Astrocyte of the spinal cord (primary cell): ENCODE data around the gene KRT23.

Experiments
- DNase-seq: peaks from one replicate; pipeline ENCODE4 v3.0.0; 2011; ENCODE audit warnings: low read depth, low spot score
- H3K4me3 ChIP-seq: 2 replicates; pipeline ENCODE4 v1.5.1; 2011; ENCODE audit warnings: low read depth, mild to moderate bottlenecking, low read length, moderate library complexity
- in situ Hi-C: cut with HindIII; loops from 2 replicates; pipeline ENCODE4 v1.10.0; 2017; ENCODE audit warnings: low sequenced_read_pairs
- TF ChIP-seq, protein P1 (sequence below): IDR thresholded peaks from 2 replicates; pipeline ENCODE4 v1.5.1; 2012; ENCODE audit warnings: low read depth, mild to moderate bottlenecking, low read length, inconsistent platforms

The KRT23 gene, protein sequence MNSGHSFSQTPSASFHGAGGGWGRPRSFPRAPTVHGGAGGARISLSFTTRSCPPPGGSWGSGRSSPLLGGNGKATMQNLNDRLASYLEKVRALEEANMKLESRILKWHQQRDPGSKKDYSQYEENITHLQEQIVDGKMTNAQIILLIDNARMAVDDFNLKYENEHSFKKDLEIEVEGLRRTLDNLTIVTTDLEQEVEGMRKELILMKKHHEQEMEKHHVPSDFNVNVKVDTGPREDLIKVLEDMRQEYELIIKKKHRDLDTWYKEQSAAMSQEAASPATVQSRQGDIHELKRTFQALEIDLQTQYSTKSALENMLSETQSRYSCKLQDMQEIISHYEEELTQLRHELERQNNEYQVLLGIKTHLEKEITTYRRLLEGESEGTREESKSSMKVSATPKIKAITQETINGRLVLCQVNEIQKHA

DNA sequence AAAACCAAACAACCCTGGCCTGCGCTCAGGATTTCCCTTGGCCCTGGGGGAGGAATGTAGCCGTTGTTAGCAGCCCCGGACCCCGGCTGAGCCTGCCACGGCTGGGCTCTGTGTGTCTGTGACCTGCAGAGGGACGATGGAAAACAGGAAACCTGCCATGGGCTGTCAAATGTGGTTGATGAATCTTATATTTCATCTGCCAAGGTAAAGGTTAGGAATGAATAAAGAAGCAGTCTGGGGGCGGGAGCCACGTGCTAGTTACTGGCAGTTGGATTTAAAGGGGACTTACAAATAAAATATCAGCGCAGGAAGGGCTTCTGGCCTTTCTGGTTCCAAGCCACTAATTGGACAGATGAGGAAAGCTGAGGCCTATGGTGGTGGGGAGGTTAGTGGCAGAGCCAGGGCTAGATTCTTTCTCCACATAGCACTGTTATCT, at the start of gene KRT23:
Gene KRT23 (minus strand): TSS at position 263 of the 436 bp plus-strand sequence. CDS start 1,043 bp downstream, outside the sequence.
- in situ Hi-C loops: no loop called here
- TF ChIP-seq, protein P1, sequence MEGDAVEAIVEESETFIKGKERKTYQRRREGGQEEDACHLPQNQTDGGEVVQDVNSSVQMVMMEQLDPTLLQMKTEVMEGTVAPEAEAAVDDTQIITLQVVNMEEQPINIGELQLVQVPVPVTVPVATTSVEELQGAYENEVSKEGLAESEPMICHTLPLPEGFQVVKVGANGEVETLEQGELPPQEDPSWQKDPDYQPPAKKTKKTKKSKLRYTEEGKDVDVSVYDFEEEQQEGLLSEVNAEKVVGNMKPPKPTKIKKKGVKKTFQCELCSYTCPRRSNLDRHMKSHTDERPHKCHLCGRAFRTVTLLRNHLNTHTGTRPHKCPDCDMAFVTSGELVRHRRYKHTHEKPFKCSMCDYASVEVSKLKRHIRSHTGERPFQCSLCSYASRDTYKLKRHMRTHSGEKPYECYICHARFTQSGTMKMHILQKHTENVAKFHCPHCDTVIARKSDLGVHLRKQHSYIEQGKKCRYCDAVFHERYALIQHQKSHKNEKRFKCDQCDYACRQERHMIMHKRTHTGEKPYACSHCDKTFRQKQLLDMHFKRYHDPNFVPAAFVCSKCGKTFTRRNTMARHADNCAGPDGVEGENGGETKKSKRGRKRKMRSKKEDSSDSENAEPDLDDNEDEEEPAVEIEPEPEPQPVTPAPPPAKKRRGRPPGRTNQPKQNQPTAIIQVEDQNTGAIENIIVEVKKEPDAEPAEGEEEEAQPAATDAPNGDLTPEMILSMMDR: no peak
- H3K4me3 ChIP-seq: no peak within 1 kb of the TSS
- DNase-seq: no peak

DNA sequence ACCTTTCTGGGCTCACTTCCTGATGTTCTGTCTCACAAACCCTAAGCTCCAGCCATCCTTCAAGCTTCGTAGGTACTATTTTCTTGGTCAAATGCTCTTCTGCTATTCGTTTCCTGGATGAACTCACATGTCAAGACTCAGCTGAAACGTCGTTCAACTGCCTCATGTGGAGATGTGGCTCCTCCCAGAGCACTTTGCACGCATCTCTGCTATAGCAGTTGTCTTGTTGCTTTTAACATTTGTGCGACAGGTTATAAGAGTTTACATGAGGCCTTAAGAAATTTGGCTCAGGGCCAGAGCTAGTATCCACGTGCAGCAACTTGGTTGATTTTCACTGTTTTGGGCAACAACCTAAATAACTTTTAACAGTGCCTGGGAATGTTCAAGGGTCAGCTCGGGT, 49.5 kb upstream of the KRT23 start:
- H3K4me3 ChIP-seq: no peak overlapping the region
- DNase-seq: no peak
- in situ Hi-C loops: no loop called here
- TF ChIP-seq, protein P1: no peak

DNA sequence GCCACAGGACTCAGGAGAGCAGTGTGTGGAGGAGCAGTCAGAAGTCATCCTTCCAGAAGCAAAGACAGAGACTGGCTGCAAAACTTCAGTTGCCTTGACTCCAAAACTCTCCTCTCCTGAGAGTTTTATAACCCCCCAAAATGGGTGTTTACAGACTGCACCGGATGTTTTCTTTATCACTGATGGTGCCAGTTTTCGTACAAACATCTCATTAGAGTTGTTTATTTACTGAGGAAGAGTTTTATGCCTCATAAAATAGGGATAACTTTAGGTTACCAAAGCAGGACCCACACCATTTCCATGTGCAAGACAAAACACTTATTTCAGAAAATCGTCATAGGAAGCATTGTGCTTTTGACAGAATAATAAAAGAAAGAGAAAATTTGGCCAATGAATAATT, 46.8 kb upstream of the KRT23 start, which contains the start of gene KRT40:
Gene KRT40 (minus strand): TSS at position 101 of the 400 bp plus-strand sequence. CDS start 53 bp downstream, at position 48.
- H3K4me3 ChIP-seq: no peak within 1 kb of the TSS
- TF ChIP-seq, protein P1: no peak
- DNase-seq: no peak
- in situ Hi-C loops: no loop called here

DNA sequence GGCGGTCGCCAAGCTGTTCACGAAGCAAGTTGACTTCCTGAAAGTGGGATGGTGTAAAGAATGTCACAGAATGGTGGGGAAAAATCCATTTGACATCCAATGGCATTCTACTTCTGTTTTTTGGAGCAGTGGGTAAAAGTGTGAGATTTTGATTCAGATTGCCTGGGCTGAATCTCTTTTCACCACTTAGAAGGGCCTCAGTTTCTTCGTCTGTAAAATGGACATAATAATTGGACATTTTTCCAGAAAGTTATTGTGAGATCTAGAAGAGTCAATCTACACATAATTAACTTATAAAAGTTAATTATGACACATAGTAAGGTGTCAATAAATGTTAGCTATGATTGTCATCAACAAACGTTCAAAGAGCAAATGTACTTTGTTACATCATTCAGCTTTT, 43.7 kb upstream of the KRT23 start:
- no peak for DNase-seq
- TF ChIP-seq, protein P1: no peak
- no peak overlapping the region for H3K4me3 ChIP-seq
- in situ Hi-C loops: no loop called here

DNA sequence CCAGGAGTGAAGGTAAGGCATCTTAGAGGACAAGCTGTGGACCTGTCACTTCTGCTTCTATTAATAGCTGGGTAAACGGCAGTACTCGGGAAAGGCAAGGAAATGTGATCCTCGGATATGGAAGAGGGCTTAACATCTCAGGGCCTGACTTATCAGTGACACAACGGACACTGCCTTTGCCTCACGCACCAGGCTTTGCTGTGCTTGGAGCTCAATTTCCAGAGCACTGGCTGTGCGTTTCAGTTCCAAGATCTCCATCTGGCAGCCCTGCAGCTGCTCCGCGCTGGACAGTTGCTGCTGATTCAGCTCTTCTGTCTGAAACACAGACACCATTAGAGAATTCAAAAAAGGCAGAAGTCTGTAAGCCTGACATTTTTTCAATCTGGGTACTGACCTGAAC, 43.1 kb upstream of the KRT23 start:
- TF ChIP-seq, protein P1: no peak
- no peak overlapping the region for H3K4me3 ChIP-seq
- in situ Hi-C loops: no loop called here
- DNase-seq: peak; percentile 15

DNA sequence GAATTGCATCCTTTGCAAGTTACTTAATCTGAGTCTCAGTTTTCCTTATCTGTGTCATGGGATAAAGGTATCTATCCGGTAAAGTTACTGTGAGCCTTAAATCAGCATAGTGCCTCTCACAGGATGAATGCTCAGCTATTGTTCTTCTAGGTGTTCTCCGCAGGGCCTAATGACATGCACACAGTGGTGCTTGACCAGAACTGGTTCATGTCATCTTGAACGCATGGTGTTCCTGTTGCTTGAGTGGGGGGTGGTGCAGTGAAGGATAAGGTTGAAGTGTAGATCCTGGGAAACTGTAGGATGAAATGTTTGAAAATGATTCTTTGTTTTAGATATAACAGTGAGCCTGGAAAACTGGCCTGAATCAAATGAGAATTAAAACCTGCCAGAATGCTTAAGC, 42.7 kb upstream of the KRT23 start:
- H3K4me3 ChIP-seq: no peak overlapping the region
- in situ Hi-C loops: no loop called here
- no peak for DNase-seq
- TF ChIP-seq, protein P1: no peak
